ENCODE measurements around the gene RAPH1.

- no peak for TF ChIP-seq REST (IDR thresholded peaks at IDR 0.05; ENCODE audit: low read depth)
- no peak for TF ChIP-seq TAF1 (IDR thresholded peaks at IDR 0.05; ENCODE audit: low read depth)
- no peak for TF ChIP-seq RAD21 (IDR thresholded peaks at IDR 0.05; ENCODE audit: low read depth)
- TF ChIP-seq EP300 (IDR thresholded peaks at IDR 0.05; ENCODE audit: borderline replicate concordance) = no peak
- no peak for TF ChIP-seq MAX (IDR thresholded peaks at IDR 0.05)
- TF ChIP-seq CEBPB (IDR thresholded peaks at IDR 0.05) = no peak
- no peak for TF ChIP-seq TCF12 (IDR thresholded peaks at IDR 0.05; ENCODE audit: low read depth)
- no peak for TF ChIP-seq FOXM1 (IDR thresholded peaks at IDR 0.05; ENCODE audit: borderline replicate concordance, low read depth)
- no peak for TF ChIP-seq YY1 (IDR thresholded peaks at IDR 0.05; ENCODE audit: low read depth)
Observed at GRCh38 chr2:203451011-203451410, 84.1 kb downstream of the RAPH1 start.

Data from Ishikawa (cell line).